ENCODE results near the gene TBC1D22A.

GRCh38 chr22:47015589-47016178 lies 253.2 kb downstream of the TBC1D22A start:
- no peak for TF ChIP-seq POLR2A (IDR thresholded peaks at IDR 0.05)
- TF ChIP-seq, protein P1, sequence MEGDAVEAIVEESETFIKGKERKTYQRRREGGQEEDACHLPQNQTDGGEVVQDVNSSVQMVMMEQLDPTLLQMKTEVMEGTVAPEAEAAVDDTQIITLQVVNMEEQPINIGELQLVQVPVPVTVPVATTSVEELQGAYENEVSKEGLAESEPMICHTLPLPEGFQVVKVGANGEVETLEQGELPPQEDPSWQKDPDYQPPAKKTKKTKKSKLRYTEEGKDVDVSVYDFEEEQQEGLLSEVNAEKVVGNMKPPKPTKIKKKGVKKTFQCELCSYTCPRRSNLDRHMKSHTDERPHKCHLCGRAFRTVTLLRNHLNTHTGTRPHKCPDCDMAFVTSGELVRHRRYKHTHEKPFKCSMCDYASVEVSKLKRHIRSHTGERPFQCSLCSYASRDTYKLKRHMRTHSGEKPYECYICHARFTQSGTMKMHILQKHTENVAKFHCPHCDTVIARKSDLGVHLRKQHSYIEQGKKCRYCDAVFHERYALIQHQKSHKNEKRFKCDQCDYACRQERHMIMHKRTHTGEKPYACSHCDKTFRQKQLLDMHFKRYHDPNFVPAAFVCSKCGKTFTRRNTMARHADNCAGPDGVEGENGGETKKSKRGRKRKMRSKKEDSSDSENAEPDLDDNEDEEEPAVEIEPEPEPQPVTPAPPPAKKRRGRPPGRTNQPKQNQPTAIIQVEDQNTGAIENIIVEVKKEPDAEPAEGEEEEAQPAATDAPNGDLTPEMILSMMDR (IDR thresholded peaks at IDR 0.05) = no peak
- TF ChIP-seq EP300 (IDR thresholded peaks at IDR 0.05) = no peak
